CD4-positive, alpha-beta T cell (primary cell): ENCODE measurements around the gene SERINC1. TPM values are rescaled to one million over a fixed set of nuclear protein-coding genes. Genes with fewer than 3 reads are reported as not detected.

ENCODE experiments used
- ATAC-seq: fragments of 200-7000 bp; cut with Tn5 transposase; one replicate; pipeline ENCODE4 v1.10.0; 2022; ENCODE audit warnings: mild to moderate bottlenecking; ENCODE audit not compliant: poor library complexity
- CTCF ChIA-PET: fragments of 350-600 bp; sonication (Branson Sonifier 250); formaldehyde crosslinking; loops from one replicate; lab custom pipeline; 2021; ENCODE audit warnings: antibody characterized with exemption, inconsistent platforms; lab: Charles Lee
- POLR2A ChIA-PET: fragments of 350-600 bp; sonication (Branson Sonifier 250); formaldehyde crosslinking; loops from one replicate; lab custom pipeline; 2021; ENCODE audit warnings: antibody characterized with exemption, inconsistent platforms; lab: Charles Lee
- DNase-seq, 14 experiments: peaks; one replicate each; pipeline ENCODE4 v3.0.0-alpha.2; 2013 to 2020; ENCODE audit warnings: mixed read lengths in 2 of 14
- H3K27ac ChIP-seq, 2 donors: one replicate each; pipeline versions ENCODE4 v1.5.1 to v1.7.0; 2013; ENCODE audit warnings: low read length in 2 of 2, low read depth in 1 of 2, mild to moderate bottlenecking in 1 of 2
- H3K27me3 ChIP-seq, 2 experiments: 1 replicate in 1 of 2; 2 replicates in 1 of 2; pipeline versions ENCODE4 v1.6.1 to v1.7.0; 2013; ENCODE audit warnings: low read length in 2 of 2, control low read depth in 1 of 2, mild to moderate bottlenecking in 1 of 2, moderate library complexity in 1 of 2; ENCODE audit not compliant: insufficient read depth in 2 of 2, control insufficient read depth in 1 of 2
- H3K36me3 ChIP-seq: one replicate; pipeline ENCODE4 v1.6.1; 2013; ENCODE audit warnings: low read length, control low read depth; ENCODE audit not compliant: insufficient read depth
- H3K4me1 ChIP-seq: one replicate; pipeline ENCODE4 v1.6.1; 2013; ENCODE audit warnings: low read length, control low read depth; ENCODE audit not compliant: insufficient read depth
- H3K4me3 ChIP-seq: one replicate; pipeline ENCODE4 v1.5.1; 2013; ENCODE audit warnings: mild to moderate bottlenecking, low read length, moderate library complexity
- H3K9me3 ChIP-seq, 2 experiments: 1 replicate in 1 of 2; 2 replicates in 1 of 2; pipeline versions ENCODE4 v1.6.1 to v1.7.0; 2013; ENCODE audit warnings: low read length in 2 of 2, mild to moderate bottlenecking in 2 of 2, control low read depth in 1 of 2, moderate library complexity in 1 of 2; ENCODE audit not compliant: control insufficient read depth in 1 of 2, insufficient read depth in 1 of 2
- H3K27ac Mint-ChIP-seq: one replicate; pipeline ENCODE4 v1.8.0; 2020; ENCODE audit warnings: mixed read lengths
- H3K27me3 Mint-ChIP-seq: one replicate; pipeline ENCODE4 v1.8.0; 2021; ENCODE audit warnings: mixed read lengths
- H3K36me3 Mint-ChIP-seq: one replicate; pipeline ENCODE4 v1.8.0; 2021; ENCODE audit warnings: low read depth, mixed read lengths
- H3K4me1 Mint-ChIP-seq: one replicate; pipeline ENCODE4 v1.8.0; 2021; ENCODE audit warnings: low read depth, mixed read lengths
- H3K4me3 Mint-ChIP-seq: one replicate; pipeline ENCODE4 v1.8.0; 2020; ENCODE audit warnings: mild to moderate bottlenecking, mixed read lengths
- H3K9me3 Mint-ChIP-seq: one replicate; pipeline ENCODE4 v1.8.0; 2020; ENCODE audit warnings: mixed read lengths
- CTCF ChIP-seq: fragments of 200-600 bp; IDR thresholded peaks from one replicate; pipeline ENCODE4 v1.8.0; 2022; ENCODE audit warnings: antibody characterized with exemption, mild to moderate bottlenecking
- intact Hi-C, 2 experiments: fragments of 100-400 bp; cut with DNase I in 1 of 2; cut with micrococcal nuclease in 1 of 2; formaldehyde crosslinking; loops; one replicate each; pipeline versions ENCODE4 v1.15.1 to v1.9.0; 2023 to 2025; cut with DNase I, micrococcal nuclease
- total RNA-seq, 174 experiments: library from RNA in 2 of 174; stranded (reverse) in 2 of 174; gene quantifications; one replicate each; pipeline ENCODE4 v1.2.3 and lab custom pipeline; 2021 to 2026

Gene SERINC1
- total RNA-seq, 2 experiments from 2014 or later: 175 to 178 TPM

- Histone ChIP-seq H3K4me1 (peaks cover 3% of the 10 kb centered on the region), H3K27ac (peak overlapping the region; percentile 42 to 72), H3K27me3 (no peaks in the 10 kb centered on the region), H3K36me3 (peaks cover 10% of the 10 kb centered on the region), H3K9me3 (no peaks in the 10 kb centered on the region), H3K4me3 (peak overlapping the region; percentile 26)
- no peak for TF ChIP-seq CTCF
- POLR2A ChIA-PET: interaction anchor here (1.2 to 3.0 kb wide), 3 partner anchors 9 to 63 kb away, joined by 4 to 26 read pairs (median 23); partner anchors contain the start of genes HSF2 and SERINC1
- Mint-ChIP-seq H3K27ac (peak overlapping the region; percentile 82), H3K4me1 (peaks cover 87% of the 10 kb centered on the region), H3K4me3 (peak overlapping the region; percentile 73), H3K27me3 (no peaks in the 10 kb centered on the region), H3K9me3 (no peaks in the 10 kb centered on the region), H3K36me3 (peaks cover 36% of the 10 kb centered on the region)
- no peak for DNase-seq
- intact Hi-C loops: loop anchor here in 1 of 2 experiments (10.0 kb wide), 1 partner anchor 1073 kb away; the partner anchor contains the start of gene TBC1D32
- CTCF ChIA-PET: interaction anchor here (0.7 to 1.0 kb wide), 2 partner anchors 51 to 63 kb away, joined by 3 read pairs; partner anchors contain the start of gene SERINC1
- no peak for ATAC-seq
These were observed 63.4 kb downstream of the SERINC1 start for GRCh38 chr6:122408240-122408639.

GRCh38 chr6:122407712-122408111 is 63.9 kb downstream of the SERINC1 start:
- Histone ChIP-seq H3K4me1 (peaks cover 4% of the 10 kb centered on the region), H3K4me3 (no peak overlapping the region), H3K27ac (peak overlapping the region in 1 of 2 donors; percentile 50), H3K27me3 (no peaks in the 10 kb centered on the region), H3K36me3 (peaks cover 5% of the 10 kb centered on the region), H3K9me3 (no peaks in the 10 kb centered on the region)
- H3K4me1 Mint-ChIP-seq: peaks cover 89% of the 10 kb centered on the region
- H3K9me3 Mint-ChIP-seq: no peaks in the 10 kb centered on the region
- DNase-seq (no peak), ATAC-seq (no peak)
- H3K4me3 Mint-ChIP-seq: no peak overlapping the region
- TF ChIP-seq CTCF: no peak
- intact Hi-C loops: loop anchor here in 1 of 2 experiments (10.0 kb wide), 1 partner anchor 1073 kb away; the partner anchor contains the start of gene TBC1D32
- ChIA-PET CTCF (interaction anchor here (0.7 to 1.0 kb wide), 2 partner anchors 52 to 64 kb away, joined by 3 read pairs; partner anchors contain the start of gene SERINC1), POLR2A (interaction anchor here (1.2 to 3.0 kb wide), 3 partner anchors 8 to 64 kb away, joined by 4 to 26 read pairs (median 23); partner anchors contain the start of genes HSF2 and SERINC1)
- peaks cover 31% of the 10 kb centered on the region for H3K36me3 Mint-ChIP-seq
- H3K27ac Mint-ChIP-seq: peak overlapping the region; percentile 82
- no peaks in the 10 kb centered on the region for H3K27me3 Mint-ChIP-seq

GRCh38 chr6:122406187-122406586 is 65.4 kb downstream of the SERINC1 start:
- Histone ChIP-seq H3K27me3 (no peaks in the 10 kb centered on the region), H3K27ac (no peak overlapping the region), H3K36me3 (no peaks in the 10 kb centered on the region), H3K9me3 (no peaks in the 10 kb centered on the region), H3K4me3 (no peak overlapping the region), H3K4me1 (peaks cover 11% of the 10 kb centered on the region)
- no peak for DNase-seq
- peak overlapping the region; percentile 3 for H3K4me3 Mint-ChIP-seq
- H3K27me3 Mint-ChIP-seq: no peaks in the 10 kb centered on the region
- CTCF ChIA-PET: no interaction called here
- H3K4me1 Mint-ChIP-seq: peaks cover 90% of the 10 kb centered on the region
- H3K27ac Mint-ChIP-seq: peak overlapping the region; percentile 82
- ATAC-seq: no peak
- POLR2A ChIA-PET: interaction anchor here (1.0 to 1.4 kb wide), 2 partner anchors 11 to 66 kb away, joined by 3 read pairs; no protein-coding TSS in a partner anchor
- intact Hi-C loops: loop anchor here in 1 of 2 experiments (10.0 kb wide), 1 partner anchor 1071 kb away; the partner anchor contains the start of gene TBC1D32
- no peak for TF ChIP-seq CTCF
- H3K9me3 Mint-ChIP-seq: no peaks in the 10 kb centered on the region
- peaks cover 33% of the 10 kb centered on the region for H3K36me3 Mint-ChIP-seq
